GM12878 (cell line): ENCODE results near the gene HSD17B1. TPM values are rescaled to one million over a fixed set of nuclear protein-coding genes. Genes with fewer than 3 reads are reported as not detected.

Source experiments
- BCLAF1 ChIP-seq: fragments of 450-650 bp; IDR thresholded peaks from 2 replicates; pipeline ENCODE4 v1.6.1; 2017; ENCODE audit warnings: antibody characterized with exemption, mild to moderate bottlenecking, moderate library complexity
- CEBPB ChIP-seq, 2 experiments: fragments of 150-350 bp in 1 of 2; IDR thresholded peaks; 2 replicates each; pipeline ENCODE4 v1.6.1; 2012 to 2014; ENCODE audit warnings: low read depth in 2 of 2, low read length in 2 of 2, borderline replicate concordance in 1 of 2, inconsistent platforms in 1 of 2
- CHD4 ChIP-seq: fragments of 200-600 bp; sonication (generic); IDR thresholded peaks from 2 replicates; pipeline ENCODE4 v1.6.1; 2016; ENCODE audit warnings: mild to moderate bottlenecking
- ESRRA ChIP-seq: IDR thresholded peaks from 2 replicates; pipeline ENCODE4 v1.6.1; 2012; ENCODE audit warnings: mild to moderate bottlenecking, low read length, improper control_type of control experiment
- JUNB ChIP-seq: IDR thresholded peaks from 2 replicates; pipeline ENCODE4 v1.6.1; 2016; ENCODE audit warnings: antibody characterized with exemption, mild to moderate bottlenecking
- LARP7 ChIP-seq: fragments of 450-650 bp; IDR thresholded peaks from 2 replicates; pipeline ENCODE4 v1.6.1; 2017; ENCODE audit warnings: mild to moderate bottlenecking
- MYB ChIP-seq: fragments of 150-350 bp; IDR thresholded peaks from 2 replicates; pipeline ENCODE4 v1.6.1; 2014; ENCODE audit warnings: mild to moderate bottlenecking, low read depth, low read length, borderline replicate concordance
- NBN ChIP-seq: fragments of 450-650 bp; IDR thresholded peaks from 2 replicates; pipeline ENCODE4 v1.6.1; 2016
- NFYB ChIP-seq: IDR thresholded peaks from 2 replicates; pipeline ENCODE4 v1.6.1; 2011; ENCODE audit warnings: low read depth, mild to moderate bottlenecking, low read length, improper control_type of control experiment, moderate library complexity; ENCODE audit not compliant: insufficient read depth
- NR2F1 ChIP-seq: fragments of 450-650 bp; conservative IDR thresholded peaks from 2 replicates; pipeline ENCODE4 v1.6.1; 2017; ENCODE audit warnings: mild to moderate bottlenecking
- RAD51 ChIP-seq: fragments of 450-650 bp; IDR thresholded peaks from 2 replicates; pipeline ENCODE4 v1.6.1; 2016; ENCODE audit warnings: moderate library complexity, mild to moderate bottlenecking, inconsistent platforms
- RCOR1 ChIP-seq: conservative IDR thresholded peaks from 2 replicates; pipeline ENCODE4 v1.6.1; 2012; ENCODE audit warnings: low read depth, low read length, improper control_type of control experiment
- SIN3A ChIP-seq: IDR thresholded peaks from 2 replicates; pipeline ENCODE4 v1.6.1; 2012; ENCODE audit warnings: low read depth, low read length, improper control_type of control experiment
- SIX5 ChIP-seq: IDR thresholded peaks from 2 replicates; pipeline ENCODE4 v1.6.1; 2011; ENCODE audit warnings: mild to moderate bottlenecking, low read depth, low read length, moderate library complexity; ENCODE audit not compliant: severe bottlenecking
- SRF ChIP-seq, 2 experiments: IDR thresholded peaks; 2 replicates each; pipeline ENCODE4 v1.6.1; 2011; ENCODE audit warnings: low read depth in 2 of 2, low read length in 2 of 2, mild to moderate bottlenecking in 1 of 2, moderate library complexity in 1 of 2
- TAF1 ChIP-seq: IDR thresholded peaks from 2 replicates; pipeline ENCODE4 v1.6.1; 2011; ENCODE audit warnings: mild to moderate bottlenecking, low read depth, low read length, borderline replicate concordance
- ZBTB40 ChIP-seq: fragments of 450-650 bp; IDR thresholded peaks from 2 replicates; pipeline ENCODE4 v1.6.1; 2016; ENCODE audit warnings: mild to moderate bottlenecking, moderate library complexity, borderline replicate concordance
- ZZZ3 ChIP-seq: IDR thresholded peaks from 2 replicates; pipeline ENCODE4 v1.6.1; 2011; ENCODE audit warnings: low read depth; ENCODE audit not compliant: control insufficient read depth, insufficient read length
- polyA plus RNA-seq, 11 experiments: library from polyadenylated mRNA; depleted of rRNA in 4 of 11; unstranded in 6 of 11; stranded (reverse) in 5 of 11; fragments of >200 nt; fragmentation: Nextera tagmentation in 4 of 11; fragmentation: Illumina TruSeq in 1 of 11; extraction: Ambion mirVana in 4 of 11; extraction: Trizol in 1 of 11; gene quantifications; 1 replicate in 1 of 11; 2 replicates in 10 of 11; pipeline versions ENCODE4 v1.2.1 to v1.2.3, GENCODE V29; 2011 to 2016; ENCODE audit warnings: inconsistent platforms in 2 of 11, missing spikeins in 2 of 11, low read depth in 1 of 11
- total RNA-seq, 4 experiments: library from RNA; depleted of rRNA in 3 of 4; stranded (reverse); fragments of >200 nt in 3 of 4; fragmentation: Illumina TruSeq in 1 of 4; extraction: Trizol in 1 of 4; gene quantifications; 2 replicates each; pipeline versions ENCODE4 v1.2.1 to v1.2.3, GENCODE V29; 2013 to 2021
- TF ChIP-seq, protein P1 (sequence below): fragments of 450-650 bp; IDR thresholded peaks from 2 replicates; pipeline ENCODE4 v1.6.1; 2017; ENCODE audit warnings: mild to moderate bottlenecking, moderate library complexity

HSD17B1 gene
- total and polyA plus RNA-seq, 10 of the 15 experiments (the other 5 are each of a cell fraction or from before 2014, with no cell fraction given): 0.15 to 1.1 (median 0.42) TPM

DNA sequence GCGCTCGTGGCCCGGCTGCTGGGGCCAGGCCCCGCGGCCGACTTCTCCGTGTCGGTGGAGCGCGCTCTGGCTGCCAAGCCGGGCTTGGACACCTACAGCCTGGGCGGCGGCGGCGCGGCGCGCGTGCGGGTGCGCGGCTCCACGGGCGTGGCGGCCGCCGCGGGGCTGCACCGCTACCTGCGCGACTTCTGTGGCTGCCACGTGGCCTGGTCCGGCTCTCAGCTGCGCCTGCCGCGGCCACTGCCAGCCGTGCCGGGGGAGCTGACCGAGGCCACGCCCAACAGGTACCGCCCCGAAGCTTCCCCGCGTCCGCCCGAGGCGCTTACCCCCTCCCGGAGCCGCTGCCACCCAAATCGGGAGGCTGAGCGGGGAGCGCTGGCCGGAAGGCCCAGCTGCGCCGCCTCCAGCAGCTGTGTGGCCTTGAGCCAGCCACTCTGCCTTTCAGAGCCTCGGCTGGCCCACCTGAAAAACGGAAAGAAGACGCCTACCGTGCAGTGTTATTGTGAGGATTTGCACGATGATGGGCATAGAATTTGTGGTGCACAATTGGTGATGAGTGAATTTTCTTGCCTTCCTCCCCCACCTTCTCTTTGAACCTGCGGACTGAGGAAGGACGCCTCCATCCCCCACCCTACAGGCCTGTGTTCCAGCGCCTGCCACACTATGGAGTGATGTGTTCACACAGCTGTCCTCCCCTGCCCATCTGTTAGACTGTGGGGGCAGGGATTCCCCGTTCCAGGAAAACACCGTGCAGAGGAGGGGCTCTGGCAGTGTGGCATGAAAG, 16.2 kb upstream of the HSD17B1 start (continued):
- peak; percentile 35; the same call in 1 of the 2 replicates for TF ChIP-seq NFYB
- peak; percentile 71; the same call in 1 of the 2 replicates for TF ChIP-seq SIN3A
- no peak for TF ChIP-seq ESRRA
- no peak for TF ChIP-seq TAF1
- TF ChIP-seq JUNB: no peak
- TF ChIP-seq BCLAF1: 0 out of 2 replicates have a peak, but pooled peaks have one; percentile 69
- no peak for TF ChIP-seq NR2F1
- TF ChIP-seq SIX5: no peak
- TF ChIP-seq LARP7: peak; percentile 95
- no peak for TF ChIP-seq MYB
- no peak for TF ChIP-seq CEBPB (IDR thresholded peaks at IDR 0.05; ENCODE audit: borderline replicate concordance in 1 of 2, low read depth in 2 of 2, low read length in 2 of 2)
- no peak for TF ChIP-seq RCOR1
- TF ChIP-seq RAD51: no peak
- no peak for TF ChIP-seq ZZZ3
- TF ChIP-seq SRF (IDR thresholded peaks at IDR 0.05; ENCODE audit: low read depth in 2 of 2, low read length in 2 of 2): no peak
- TF ChIP-seq NBN: peak; percentile 41
- TF ChIP-seq, protein P1, sequence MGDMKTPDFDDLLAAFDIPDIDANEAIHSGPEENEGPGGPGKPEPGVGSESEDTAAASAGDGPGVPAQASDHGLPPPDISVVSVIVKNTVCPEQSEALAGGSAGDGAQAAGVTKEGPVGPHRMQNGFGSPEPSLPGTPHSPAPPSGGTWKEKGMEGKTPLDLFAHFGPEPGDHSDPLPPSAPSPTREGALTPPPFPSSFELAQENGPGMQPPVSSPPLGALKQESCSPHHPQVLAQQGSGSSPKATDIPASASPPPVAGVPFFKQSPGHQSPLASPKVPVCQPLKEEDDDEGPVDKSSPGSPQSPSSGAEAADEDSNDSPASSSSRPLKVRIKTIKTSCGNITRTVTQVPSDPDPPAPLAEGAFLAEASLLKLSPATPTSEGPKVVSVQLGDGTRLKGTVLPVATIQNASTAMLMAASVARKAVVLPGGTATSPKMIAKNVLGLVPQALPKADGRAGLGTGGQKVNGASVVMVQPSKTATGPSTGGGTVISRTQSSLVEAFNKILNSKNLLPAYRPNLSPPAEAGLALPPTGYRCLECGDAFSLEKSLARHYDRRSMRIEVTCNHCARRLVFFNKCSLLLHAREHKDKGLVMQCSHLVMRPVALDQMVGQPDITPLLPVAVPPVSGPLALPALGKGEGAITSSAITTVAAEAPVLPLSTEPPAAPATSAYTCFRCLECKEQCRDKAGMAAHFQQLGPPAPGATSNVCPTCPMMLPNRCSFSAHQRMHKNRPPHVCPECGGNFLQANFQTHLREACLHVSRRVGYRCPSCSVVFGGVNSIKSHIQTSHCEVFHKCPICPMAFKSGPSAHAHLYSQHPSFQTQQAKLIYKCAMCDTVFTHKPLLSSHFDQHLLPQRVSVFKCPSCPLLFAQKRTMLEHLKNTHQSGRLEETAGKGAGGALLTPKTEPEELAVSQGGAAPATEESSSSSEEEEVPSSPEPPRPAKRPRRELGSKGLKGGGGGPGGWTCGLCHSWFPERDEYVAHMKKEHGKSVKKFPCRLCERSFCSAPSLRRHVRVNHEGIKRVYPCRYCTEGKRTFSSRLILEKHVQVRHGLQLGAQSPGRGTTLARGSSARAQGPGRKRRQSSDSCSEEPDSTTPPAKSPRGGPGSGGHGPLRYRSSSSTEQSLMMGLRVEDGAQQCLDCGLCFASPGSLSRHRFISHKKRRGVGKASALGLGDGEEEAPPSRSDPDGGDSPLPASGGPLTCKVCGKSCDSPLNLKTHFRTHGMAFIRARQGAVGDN: peak; percentile 71
- no peak; the same call in 1 of the 2 replicates for TF ChIP-seq ZBTB40
- no peak for TF ChIP-seq CHD4
